Measurements from ENCODE around the gene IL6ST.

DNA sequence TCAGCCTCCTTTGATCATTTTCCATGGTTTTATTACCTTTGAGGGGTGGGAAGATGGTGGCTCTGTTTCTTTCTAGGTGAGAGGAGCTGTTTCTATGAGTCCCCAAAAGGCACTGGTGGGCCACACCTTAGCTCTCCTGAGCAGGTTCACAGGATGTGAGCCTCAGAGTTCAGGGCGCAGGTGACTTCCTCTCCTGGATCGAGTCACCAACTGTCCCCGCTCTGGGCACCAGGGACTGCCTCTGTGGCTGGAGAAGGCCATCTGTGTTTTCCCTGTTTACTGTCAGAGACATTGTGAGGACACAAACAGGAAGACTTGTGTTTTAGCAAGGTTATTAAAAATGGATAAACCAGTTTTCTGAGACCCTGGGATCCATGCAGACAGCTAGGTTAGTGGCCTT lies 75.1 kb downstream of the IL6ST start:
- TF ChIP-seq, protein P1, sequence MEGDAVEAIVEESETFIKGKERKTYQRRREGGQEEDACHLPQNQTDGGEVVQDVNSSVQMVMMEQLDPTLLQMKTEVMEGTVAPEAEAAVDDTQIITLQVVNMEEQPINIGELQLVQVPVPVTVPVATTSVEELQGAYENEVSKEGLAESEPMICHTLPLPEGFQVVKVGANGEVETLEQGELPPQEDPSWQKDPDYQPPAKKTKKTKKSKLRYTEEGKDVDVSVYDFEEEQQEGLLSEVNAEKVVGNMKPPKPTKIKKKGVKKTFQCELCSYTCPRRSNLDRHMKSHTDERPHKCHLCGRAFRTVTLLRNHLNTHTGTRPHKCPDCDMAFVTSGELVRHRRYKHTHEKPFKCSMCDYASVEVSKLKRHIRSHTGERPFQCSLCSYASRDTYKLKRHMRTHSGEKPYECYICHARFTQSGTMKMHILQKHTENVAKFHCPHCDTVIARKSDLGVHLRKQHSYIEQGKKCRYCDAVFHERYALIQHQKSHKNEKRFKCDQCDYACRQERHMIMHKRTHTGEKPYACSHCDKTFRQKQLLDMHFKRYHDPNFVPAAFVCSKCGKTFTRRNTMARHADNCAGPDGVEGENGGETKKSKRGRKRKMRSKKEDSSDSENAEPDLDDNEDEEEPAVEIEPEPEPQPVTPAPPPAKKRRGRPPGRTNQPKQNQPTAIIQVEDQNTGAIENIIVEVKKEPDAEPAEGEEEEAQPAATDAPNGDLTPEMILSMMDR (IDR thresholded peaks at IDR 0.05; ENCODE audit: borderline replicate concordance, extremely low read depth, low read length, poor library complexity, severe bottlenecking), result no peak
- no peak for TF ChIP-seq EZH2 (IDR thresholded peaks at IDR 0.05; ENCODE audit: borderline replicate concordance, low read depth, low read length, severe bottlenecking)
